Islet precursor cell (in vitro differentiated cells): Measurements from ENCODE around the gene ACMSD.
"Not testable (repeated sequence)": the region's sequence is repeated elsewhere in the genome, so short reads cannot be mapped to it uniquely, and the experiment has no call there.

Experiments used
- DNase-seq: peaks from one replicate; pipeline ENCODE4 v3.0.0-alpha.2; 2018

Gene ACMSD

GRCh38 chr2:134855709-134856108 lies 17.3 kb downstream of the ACMSD start:
- no peak for DNase-seq

- no peak for DNase-seq
Observed at GRCh38 chr2:134858245-134858644, 19.8 kb downstream of the ACMSD start.

- no peak for DNase-seq
Observed at GRCh38 chr2:134861173-134861572, 22.8 kb downstream of the ACMSD start.

GRCh38 chr2:134862069-134862468 lies 23.7 kb downstream of the ACMSD start:
- no peak for DNase-seq

- DNase-seq: no peak
Observed at GRCh38 chr2:134862674-134863073, 24.3 kb downstream of the ACMSD start.

- no peak for DNase-seq
Observed at GRCh38 chr2:134863446-134863845, 25.0 kb downstream of the ACMSD start.

GRCh38 chr2:134865067-134865787 lies 26.8 kb downstream of the ACMSD start:
- no peak for DNase-seq

GRCh38 chr2:134866498-134867099 lies 28.2 kb downstream of the ACMSD start:
- DNase-seq: no peak

GRCh38 chr2:134869946-134870736 lies 31.7 kb downstream of the ACMSD start:
- no peak for DNase-seq

- no peak for DNase-seq
Observed at GRCh38 chr2:134873152-134873551, 34.7 kb downstream of the ACMSD start.

GRCh38 chr2:134875309-134875708 lies 36.9 kb downstream of the ACMSD start:
- no peak for DNase-seq

GRCh38 chr2:134882773-134883172 lies 44.4 kb downstream of the ACMSD start:
- DNase-seq: no peak

- DNase-seq: no peak
Observed at GRCh38 chr2:134883552-134884293, 45.3 kb downstream of the ACMSD start.

- no peak for DNase-seq
Observed at GRCh38 chr2:134884435-134884834, 46.0 kb downstream of the ACMSD start.

- no peak for DNase-seq
Observed at GRCh38 chr2:134892282-134893035, 54.0 kb downstream of the ACMSD start.

- DNase-seq: no peak
Observed at GRCh38 chr2:134897932-134898331, 59.5 kb downstream of the ACMSD start.

- no peak for DNase-seq
Observed at GRCh38 chr2:134899204-134899603, 60.8 kb downstream of the ACMSD start.

GRCh38 chr2:134900151-134900550 lies 61.7 kb downstream of the ACMSD start:
- no peak for DNase-seq

GRCh38 chr2:134903701-134904100 lies 65.3 kb downstream of the ACMSD start:
- DNase-seq: peak; percentile 48

- no peak for DNase-seq
Observed at GRCh38 chr2:134905168-134905567, 66.8 kb downstream of the ACMSD start.

GRCh38 chr2:134906726-134907125 lies 68.3 kb downstream of the ACMSD start:
- DNase-seq: peak; percentile 89

- not testable (repeated sequence) for DNase-seq
Observed at GRCh38 chr2:134907441-134908116, 69.2 kb downstream of the ACMSD start.
